CD4-positive, CD25-positive, alpha-beta regulatory T cell (primary cell): ENCODE measurements around the gene TRIM8. TPM values are rescaled to one million over a fixed set of nuclear protein-coding genes. Genes with fewer than 3 reads are reported as not detected.
A peak's percentile ranks its signal among the peaks of the same experiment; 100 is the strongest.

Experiments used
- ATAC-seq, 2 donors: fragments of 150-1000 bp; cut with Tn5 transposase; one replicate each; pipeline ENCODE4 v1.10.0; 2021; ENCODE audit warnings: low read depth in 2 of 2, moderate number of reproducible peaks in 2 of 2, moderate library complexity in 1 of 2
- DNase-seq, 3 donors: peaks; one replicate each; pipeline versions ENCODE4 v3.0.0 to v3.0.0-alpha.2; 2012 to 2022; ENCODE audit warnings: mixed read lengths in 1 of 3
- H3K27ac ChIP-seq: one replicate; pipeline ENCODE4 v1.7.0; 2013; ENCODE audit warnings: mild to moderate bottlenecking, low read length; ENCODE audit not compliant: insufficient read depth, poor library complexity, severe bottlenecking
- H3K27me3 ChIP-seq: one replicate; pipeline ENCODE4 v1.7.0; 2013; ENCODE audit warnings: low read length; ENCODE audit not compliant: control insufficient read depth, insufficient read depth
- H3K36me3 ChIP-seq: one replicate; pipeline ENCODE4 v1.7.0; 2013; ENCODE audit warnings: mild to moderate bottlenecking, low read length, moderate library complexity; ENCODE audit not compliant: control insufficient read depth, insufficient read depth
- H3K4me1 ChIP-seq: 2 replicates; pipeline ENCODE4 v1.7.0; 2013; ENCODE audit warnings: mild to moderate bottlenecking, low read length; ENCODE audit not compliant: insufficient read depth, control insufficient read depth, poor library complexity, severe bottlenecking
- H3K4me3 ChIP-seq: one replicate; pipeline ENCODE4 v1.7.0; 2013; ENCODE audit warnings: low read depth, mild to moderate bottlenecking, low read length, moderate library complexity
- H3K9me3 ChIP-seq, 2 experiments: 1 replicate in 1 of 2; 2 replicates in 1 of 2; pipeline ENCODE4 v1.7.0; 2013; ENCODE audit warnings: low read length in 2 of 2, mild to moderate bottlenecking in 1 of 2, moderate library complexity in 1 of 2; ENCODE audit not compliant: control insufficient read depth in 2 of 2
- H3K27ac Mint-ChIP-seq, 3 donors: one replicate each; pipeline ENCODE4 v1.8.0; 2020 to 2022; ENCODE audit warnings: mild to moderate bottlenecking in 3 of 3, mixed read lengths in 3 of 3, moderate library complexity in 2 of 3
- H3K27me3 Mint-ChIP-seq: one replicate; pipeline ENCODE4 v1.8.0; 2022; ENCODE audit warnings: mild to moderate bottlenecking, mixed read lengths
- H3K36me3 Mint-ChIP-seq: one replicate; pipeline ENCODE4 v1.8.0; 2020; ENCODE audit warnings: mixed read lengths
- H3K4me1 Mint-ChIP-seq, 4 donors: one replicate each; pipeline ENCODE4 v1.8.0; 2020 to 2022; ENCODE audit warnings: mixed read lengths in 4 of 4, mild to moderate bottlenecking in 1 of 4
- H3K4me3 Mint-ChIP-seq, 4 donors: one replicate each; pipeline ENCODE4 v1.8.0; 2020 to 2022; ENCODE audit warnings: mild to moderate bottlenecking in 4 of 4, mixed read lengths in 4 of 4, moderate library complexity in 3 of 4
- H3K9me3 Mint-ChIP-seq, 7 donors: one replicate each; pipeline ENCODE4 v1.8.0; 2020 to 2022; ENCODE audit warnings: mixed read lengths in 7 of 7, mild to moderate bottlenecking in 3 of 7, moderate library complexity in 2 of 7
- polyA plus RNA-seq, 4 donors: library from polyadenylated mRNA; unstranded; fragments of 300-500 nt; fragmentation: Illumina TruSeq; gene quantifications; one replicate each; pipeline ENCODE4 v1.2.3, GENCODE V29; 2021
- total RNA-seq: library from RNA; stranded (reverse); gene quantifications from one replicate; pipeline ENCODE4 v1.2.3, GENCODE V29; 2022

The TRIM8 gene
- total and polyA plus RNA-seq, 5 donors from 2014 or later, result 30.2 to 73.4 (median 36.8) TPM

- ATAC-seq, result no peak
- peaks cover 4% of the 10 kb centered on the region for H3K36me3 ChIP-seq
- Mint-ChIP-seq H3K9me3 (no peaks in the 10 kb centered on the region), H3K27ac (peak overlapping the region; percentile 94 to 99 (median 98)), H3K4me3 (peak overlapping the region in 3 of 4 donors; percentile 1 to 56 (median 55)), H3K4me1 (peaks cover 27 to 52% (median 34%) of the 10 kb centered on the region in 4 donors), H3K27me3 (no peaks in the 10 kb centered on the region), H3K36me3 (peaks cover 9% of the 10 kb centered on the region)
- peak overlapping the region; percentile 81 for H3K27ac ChIP-seq
- H3K27me3 ChIP-seq, result no peaks in the 10 kb centered on the region
- H3K4me1 ChIP-seq, result peaks cover 37% of the 10 kb centered on the region
- H3K4me3 ChIP-seq, result peak overlapping the region; percentile 23
- DNase-seq, result no peak
- no peaks in the 10 kb centered on the region for H3K9me3 ChIP-seq
These were observed 32.7 kb upstream of the TRIM8 start for GRCh38 chr10:102611514-102612087.

- Mint-ChIP-seq H3K27me3 (no peaks in the 10 kb centered on the region), H3K36me3 (peaks cover 20% of the 10 kb centered on the region), H3K4me3 (peak overlapping the region; percentile 56 to 83 (median 71)), H3K27ac (peak overlapping the region; percentile 94 to 99 (median 98)), H3K9me3 (no peaks in the 10 kb centered on the region), H3K4me1 (peaks cover 27 to 52% (median 36%) of the 10 kb centered on the region in 4 donors)
- H3K27me3 ChIP-seq, result no peaks in the 10 kb centered on the region
- ATAC-seq (peak; percentile 80 to 85), DNase-seq (peak; percentile 41 to 68 (median 67))
- peak overlapping the region; percentile 26 for H3K4me3 ChIP-seq
- peaks cover 17% of the 10 kb centered on the region for H3K36me3 ChIP-seq
- peaks cover 37% of the 10 kb centered on the region for H3K4me1 ChIP-seq
- H3K9me3 ChIP-seq, result no peaks in the 10 kb centered on the region
- H3K27ac ChIP-seq, result peak overlapping the region; percentile 81
These were observed 31.4 kb upstream of the TRIM8 start for GRCh38 chr10:102612964-102613275.

DNA sequence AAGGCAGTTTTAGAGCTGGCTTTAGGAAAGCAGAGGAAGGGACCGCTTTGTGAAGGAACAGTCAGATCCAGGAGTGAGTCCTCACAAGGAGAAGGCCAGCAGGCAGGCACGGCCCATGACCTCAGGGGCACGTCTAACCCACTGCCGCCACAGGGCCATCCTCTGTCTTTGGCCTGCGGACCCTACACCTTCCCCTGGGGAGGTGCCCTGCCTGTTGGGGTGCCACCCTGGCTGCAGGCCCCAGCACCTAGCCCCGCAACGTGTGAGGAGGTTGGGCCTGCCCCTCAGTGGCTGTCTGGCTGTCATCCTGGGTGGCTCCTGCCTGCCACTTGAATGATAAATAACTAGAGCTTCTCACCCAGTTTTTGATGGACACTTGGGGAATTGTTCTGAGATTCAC is 31.0 kb upstream of the TRIM8 start:
- Mint-ChIP-seq H3K27ac (peak overlapping the region; percentile 94 to 99 (median 98)), H3K27me3 (no peaks in the 10 kb centered on the region), H3K4me3 (peak overlapping the region in 3 of 4 donors; percentile 56 to 72 (median 70)), H3K9me3 (no peaks in the 10 kb centered on the region), H3K36me3 (peaks cover 24% of the 10 kb centered on the region), H3K4me1 (peaks cover 27 to 52% (median 36%) of the 10 kb centered on the region in 4 donors)
- no peaks in the 10 kb centered on the region for H3K27me3 ChIP-seq
- H3K9me3 ChIP-seq, result no peaks in the 10 kb centered on the region
- H3K36me3 ChIP-seq, result peaks cover 20% of the 10 kb centered on the region
- H3K4me3 ChIP-seq, result no peak overlapping the region
- peak overlapping the region; percentile 81 for H3K27ac ChIP-seq
- peaks cover 37% of the 10 kb centered on the region for H3K4me1 ChIP-seq
- DNase-seq (peak in 1 of 3 donors; percentile 31), ATAC-seq (peak in 1 of 2 donors; percentile 11)

- DNase-seq (no peak), ATAC-seq (no peak)
- Histone ChIP-seq H3K4me1 (peaks cover 37% of the 10 kb centered on the region), H3K27me3 (no peaks in the 10 kb centered on the region), H3K9me3 (no peaks in the 10 kb centered on the region), H3K4me3 (no peak overlapping the region), H3K27ac (peak overlapping the region; percentile 81), H3K36me3 (peaks cover 20% of the 10 kb centered on the region)
- Mint-ChIP-seq H3K4me1 (peaks cover 27 to 52% (median 36%) of the 10 kb centered on the region in 4 donors), H3K9me3 (no peaks in the 10 kb centered on the region), H3K36me3 (peaks cover 27% of the 10 kb centered on the region), H3K27ac (peak overlapping the region in 2 of 3 donors; percentile 98 to 99), H3K27me3 (no peaks in the 10 kb centered on the region), H3K4me3 (no peak overlapping the region)
These were observed 30.5 kb upstream of the TRIM8 start for GRCh38 chr10:102613785-102614184.

DNA sequence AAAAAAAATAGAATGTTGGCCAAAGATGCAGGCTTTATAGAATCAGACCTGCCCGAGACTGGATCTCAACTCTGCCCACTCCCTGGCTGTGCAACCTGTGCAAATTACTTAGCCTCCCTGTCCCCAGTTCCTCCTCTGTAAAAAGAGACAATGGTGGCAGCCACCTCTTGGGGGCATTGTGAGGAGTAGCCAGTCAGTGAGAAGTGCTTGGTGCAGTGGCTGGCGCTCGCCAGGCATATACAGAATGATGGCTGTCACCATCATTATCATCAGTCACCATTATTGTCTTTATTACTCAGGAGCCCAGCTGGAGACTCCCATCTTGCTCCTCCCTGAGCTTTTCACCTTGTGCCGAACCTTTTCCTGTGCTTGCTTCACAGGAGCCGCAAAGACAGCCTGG is 29.4 kb upstream of the TRIM8 start:
- no peak for DNase-seq
- Histone ChIP-seq H3K36me3 (peaks cover 20% of the 10 kb centered on the region), H3K9me3 (no peaks in the 10 kb centered on the region), H3K4me1 (peaks cover 34% of the 10 kb centered on the region), H3K27me3 (no peaks in the 10 kb centered on the region), H3K4me3 (no peak overlapping the region), H3K27ac (no peak overlapping the region)
- H3K9me3 Mint-ChIP-seq, result no peaks in the 10 kb centered on the region
- H3K27ac Mint-ChIP-seq, result peak overlapping the region in 2 of 3 donors; percentile 49 to 65
- no peak overlapping the region for H3K4me3 Mint-ChIP-seq
- H3K27me3 Mint-ChIP-seq, result no peaks in the 10 kb centered on the region
- peaks cover 20% of the 10 kb centered on the region for H3K36me3 Mint-ChIP-seq
- no peak for ATAC-seq
- peaks cover 20 to 46% (median 28%) of the 10 kb centered on the region in 4 donors for H3K4me1 Mint-ChIP-seq

DNA sequence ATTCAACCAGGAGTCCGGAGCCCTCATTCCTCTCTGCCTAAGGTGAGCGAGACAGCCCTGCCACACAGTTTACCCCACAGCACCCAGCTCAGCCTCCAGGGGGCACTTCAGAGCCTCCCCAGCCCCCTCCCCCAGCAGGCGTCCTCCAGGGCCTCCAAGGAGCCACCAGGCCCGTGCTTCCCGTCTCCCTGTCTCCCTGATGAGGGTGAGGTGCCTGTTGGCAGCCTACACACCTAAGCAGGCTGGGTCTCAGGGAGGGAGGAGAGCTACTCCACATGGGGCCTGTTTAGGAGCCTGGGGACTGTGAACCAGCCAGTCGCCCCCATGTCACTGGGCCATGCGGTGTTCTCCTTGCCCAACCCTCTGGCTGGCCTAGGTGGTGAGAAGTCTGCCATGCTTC is 28.9 kb upstream of the TRIM8 start:
- DNase-seq (peak in 1 of 3 donors; percentile 26), ATAC-seq (no peak)
- no peak overlapping the region for H3K27ac ChIP-seq
- Mint-ChIP-seq H3K27me3 (no peaks in the 10 kb centered on the region), H3K36me3 (peaks cover 20% of the 10 kb centered on the region), H3K9me3 (no peaks in the 10 kb centered on the region), H3K4me3 (no peak overlapping the region), H3K4me1 (peaks cover 19 to 43% (median 27%) of the 10 kb centered on the region in 4 donors), H3K27ac (peak overlapping the region in 2 of 3 donors; percentile 49 to 65)
- H3K27me3 ChIP-seq, result no peaks in the 10 kb centered on the region
- H3K4me1 ChIP-seq, result peaks cover 34% of the 10 kb centered on the region
- no peak overlapping the region for H3K4me3 ChIP-seq
- no peaks in the 10 kb centered on the region for H3K9me3 ChIP-seq
- peaks cover 20% of the 10 kb centered on the region for H3K36me3 ChIP-seq

DNA sequence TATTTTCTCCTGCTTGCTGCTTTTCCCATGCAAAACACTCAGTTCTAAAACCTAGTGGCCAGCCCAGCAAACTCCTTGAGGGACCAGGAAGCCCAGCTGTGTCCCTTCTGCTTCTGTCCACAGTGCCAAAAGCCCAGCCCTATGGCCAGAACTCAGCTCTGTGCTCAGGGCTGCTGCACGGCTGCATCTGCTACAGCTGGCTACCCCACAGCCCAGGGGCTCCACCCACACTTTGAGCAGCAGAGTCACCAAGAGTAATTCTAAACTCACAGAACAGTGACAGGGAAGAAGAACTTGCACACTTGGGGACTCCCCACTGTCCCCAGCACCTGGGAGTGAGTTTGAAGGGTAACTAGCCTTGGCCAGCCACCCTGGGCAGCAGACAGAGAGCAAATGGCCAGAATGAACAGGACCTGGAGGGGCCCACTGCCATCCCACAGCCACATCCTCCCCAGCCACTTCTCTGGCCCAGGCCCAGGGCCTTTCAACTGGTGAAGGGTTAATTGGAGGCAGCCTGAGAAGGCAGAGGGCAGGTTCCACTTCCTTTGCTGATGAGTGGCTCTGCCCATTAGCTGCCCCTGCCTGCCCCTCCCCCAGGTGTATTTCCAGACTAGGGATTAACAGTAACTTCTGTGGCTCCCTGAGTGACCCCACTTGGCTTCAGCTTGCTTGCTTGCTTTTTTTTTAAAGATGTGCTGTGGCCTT is 28.1 kb upstream of the TRIM8 start:
- peaks cover 20% of the 10 kb centered on the region for H3K36me3 Mint-ChIP-seq
- H3K4me1 ChIP-seq, result peaks cover 35% of the 10 kb centered on the region
- ATAC-seq, result no peak

More for the DNA sequence above, 28.1 kb upstream of the TRIM8 start:
- H3K4me1 Mint-ChIP-seq, result peaks cover 12 to 41% (median 22%) of the 10 kb centered on the region in 4 donors
- no peaks in the 10 kb centered on the region for H3K9me3 Mint-ChIP-seq
- no peak overlapping the region for H3K4me3 Mint-ChIP-seq
- no peaks in the 10 kb centered on the region for H3K27me3 Mint-ChIP-seq
- Histone ChIP-seq H3K36me3 (peaks cover 20% of the 10 kb centered on the region), H3K9me3 (no peaks in the 10 kb centered on the region), H3K27me3 (no peaks in the 10 kb centered on the region), H3K4me3 (no peak overlapping the region), H3K27ac (no peak overlapping the region)
- DNase-seq, result no peak
- H3K27ac Mint-ChIP-seq, result peak overlapping the region in 1 of 3 donors; percentile 52
